NCI-H1436 (cell line): ENCODE results near the gene PLCB2.

Source experiments
- DNase-seq: peaks from one replicate; lab custom pipeline; 2025; lab: John Stamatoyannopoulos, UW

Gene PLCB2

DNA sequence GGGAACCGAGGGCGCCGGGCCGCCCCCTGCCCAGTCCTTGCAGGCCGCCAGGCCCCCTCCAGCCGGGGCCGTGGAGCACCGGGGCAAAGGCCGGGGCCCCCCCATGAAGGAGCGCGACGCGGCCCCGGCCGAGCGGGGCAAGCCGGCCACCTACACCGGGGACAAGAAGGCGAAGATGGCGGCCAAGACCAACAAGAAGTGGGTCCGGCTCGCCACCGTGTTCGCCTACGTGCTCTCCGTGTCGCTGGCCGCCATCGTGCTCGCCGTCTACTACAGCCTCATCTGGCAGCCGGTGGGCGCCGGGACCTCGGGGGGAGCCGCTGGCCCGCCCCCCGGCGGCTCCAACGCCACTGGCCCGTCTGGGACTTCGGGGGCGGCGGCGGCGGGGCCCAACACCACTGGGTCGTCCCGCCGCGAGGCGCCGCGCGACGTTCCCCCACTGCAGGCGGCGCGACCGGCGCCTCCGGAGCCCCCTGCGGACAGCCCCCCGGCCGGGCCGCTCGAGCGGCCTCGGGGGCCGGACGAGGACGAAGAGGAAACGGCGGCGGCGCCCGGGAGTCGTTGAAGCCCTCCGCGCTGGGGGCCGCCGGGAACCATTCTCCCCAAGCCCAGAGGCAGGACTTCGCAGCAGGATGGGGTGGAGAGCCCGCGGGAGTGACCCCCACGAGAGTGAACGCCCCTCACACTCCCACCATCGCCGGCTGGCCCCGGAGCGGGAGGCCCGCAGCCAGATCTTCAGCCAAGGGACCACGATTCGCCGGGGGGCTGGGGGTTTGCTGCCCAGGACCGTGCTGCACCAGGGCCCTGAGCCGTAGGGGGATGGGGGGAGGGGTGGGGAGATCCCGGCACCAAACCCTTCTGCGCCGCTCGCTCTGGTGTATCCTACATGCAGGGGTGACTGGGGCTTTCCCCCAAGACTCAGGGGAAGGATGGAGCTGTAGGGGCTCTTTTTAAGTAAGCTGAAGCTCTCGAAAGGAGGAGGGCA lies 16.5 kb upstream of the PLCB2 start:
- no peak for DNase-seq

DNA sequence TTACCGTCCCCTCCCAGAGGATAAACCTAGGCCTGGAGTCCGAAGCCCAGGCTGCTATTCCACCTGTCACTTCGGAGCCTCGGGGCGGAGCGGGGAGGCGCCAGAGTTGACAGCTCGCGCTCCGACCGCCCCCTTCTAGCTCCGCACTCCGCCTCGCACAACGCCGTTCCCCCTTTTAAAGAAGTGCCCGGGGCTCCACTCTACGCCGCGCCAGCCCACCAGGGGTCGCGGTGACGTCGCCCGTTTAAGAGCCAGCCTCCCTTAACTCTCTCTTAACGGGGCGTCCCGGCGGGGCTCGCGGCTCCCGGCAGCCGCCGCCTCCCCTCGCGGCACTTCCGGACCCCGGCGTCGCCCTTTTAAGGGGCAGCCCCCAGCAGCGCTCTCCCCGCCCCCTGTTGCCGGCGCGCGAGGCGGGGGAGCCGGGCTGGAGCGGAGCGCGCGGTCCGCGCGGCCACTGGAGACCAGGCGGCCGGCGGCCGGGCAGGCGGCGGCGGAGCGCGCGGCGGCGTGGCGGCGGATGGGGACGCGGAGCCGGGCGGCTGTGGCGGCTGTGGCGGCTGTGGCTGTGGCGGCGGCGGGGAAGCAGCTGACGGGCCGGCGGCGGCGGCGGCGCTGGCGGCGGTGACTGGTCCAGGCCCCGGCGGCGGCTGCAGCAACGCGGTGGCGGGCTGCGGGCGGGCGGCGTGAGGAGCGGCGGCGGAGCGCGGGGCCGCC lies 15.7 kb upstream of the PLCB2 start, which contains the start of gene INAFM2:
Gene INAFM2, plus strand, starts transcription at position 454 of the 714 bp plus-strand sequence. CDS start 364 bp downstream, outside the sequence.
- DNase-seq, result peak; percentile 88

DNA sequence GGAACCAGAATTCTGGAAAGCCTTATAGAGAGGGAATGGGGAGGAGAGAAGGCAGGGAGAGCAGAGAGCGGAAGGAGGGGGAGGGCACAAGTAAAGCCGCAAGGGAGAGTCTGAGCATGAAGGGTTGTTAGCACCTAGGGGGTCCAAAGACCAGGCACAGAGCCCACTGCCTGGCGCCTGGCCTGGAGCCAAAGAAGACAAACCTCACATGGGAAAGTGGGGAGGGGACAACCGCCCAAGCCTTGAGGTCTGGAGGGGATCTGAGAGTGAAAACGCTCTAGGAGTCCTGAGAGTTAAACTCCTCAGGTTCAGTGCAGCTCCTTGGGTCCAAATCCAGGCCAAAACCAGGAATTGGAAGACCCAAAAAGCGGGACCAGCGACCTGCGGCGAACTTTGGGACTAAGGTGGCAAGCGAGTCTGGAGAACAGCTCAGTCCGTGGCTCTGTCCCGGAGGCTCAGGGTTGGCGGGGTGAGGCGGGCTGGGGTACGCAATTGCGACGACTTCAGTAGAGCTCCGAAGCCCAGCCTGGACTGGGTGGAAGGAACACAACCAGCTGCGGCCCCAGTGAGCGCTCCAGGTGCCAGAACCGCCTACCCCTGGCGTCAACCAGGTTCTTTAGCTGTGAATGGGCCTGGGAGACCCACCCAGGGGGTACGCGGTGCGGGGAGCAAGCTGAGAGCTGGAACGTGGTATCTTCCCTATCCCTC lies 14.9 kb upstream of the PLCB2 start:
- no peak for DNase-seq

DNA sequence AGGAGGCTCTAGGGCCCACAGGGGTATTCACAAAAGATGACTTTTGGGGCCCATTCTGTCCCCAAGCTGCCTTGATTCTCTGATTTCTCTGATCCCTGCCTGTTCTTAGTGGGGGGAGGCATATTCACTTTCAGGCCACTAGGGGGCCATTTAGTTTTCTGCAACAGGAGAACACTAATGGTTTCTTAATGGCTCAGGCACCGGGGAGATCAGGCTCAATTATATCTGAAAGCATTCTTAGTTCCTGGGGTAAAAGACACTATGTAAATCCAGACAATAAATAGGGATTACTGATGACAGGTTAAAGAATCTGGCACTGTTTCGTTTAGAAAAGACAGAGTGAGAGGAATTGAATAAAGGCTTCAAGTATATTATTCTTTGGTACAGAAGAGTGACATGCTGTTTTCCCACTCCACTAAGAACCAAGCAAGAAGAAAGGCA lies 13.2 kb upstream of the PLCB2 start:
- peak; percentile 83 for DNase-seq

DNA sequence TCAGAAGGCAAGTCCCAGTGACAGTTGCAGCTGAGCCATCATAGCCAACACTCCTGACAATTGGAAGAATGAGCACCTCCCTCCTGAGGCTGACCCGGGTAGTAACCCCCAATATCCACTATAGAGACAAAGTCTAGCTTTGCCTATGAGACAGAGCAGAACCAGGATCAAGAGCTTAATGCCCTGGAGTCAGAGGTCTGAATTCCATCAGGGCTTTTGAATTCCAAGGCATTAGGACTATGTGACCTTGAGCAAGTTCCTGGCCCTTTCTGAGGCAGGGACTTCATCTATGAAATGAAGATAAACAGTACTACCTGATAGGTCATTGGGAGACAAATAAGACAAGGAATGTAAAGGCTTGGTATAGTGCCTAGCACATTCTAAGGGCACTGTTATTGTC lies 12.7 kb upstream of the PLCB2 start:
- DNase-seq, result no peak

DNA sequence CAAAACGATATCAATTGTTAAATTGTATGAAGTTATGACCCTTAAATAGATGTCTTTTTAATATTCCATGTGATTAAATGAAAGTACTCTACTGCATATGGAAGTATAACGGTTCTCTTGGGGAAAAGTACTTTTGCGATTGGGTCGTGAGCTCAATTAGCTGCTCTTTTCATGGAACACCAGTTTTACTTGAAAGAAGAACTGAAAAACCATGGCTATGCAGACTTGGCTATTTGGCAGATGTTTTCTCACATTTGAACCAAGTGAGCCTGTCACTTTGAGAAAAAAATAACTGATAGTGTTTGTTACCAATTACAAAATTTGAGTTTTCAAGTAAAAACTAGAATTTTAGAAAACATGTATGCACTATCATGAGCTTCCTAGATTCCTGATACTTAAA lies 9.8 kb upstream of the PLCB2 start:
- DNase-seq, result no peak

DNA sequence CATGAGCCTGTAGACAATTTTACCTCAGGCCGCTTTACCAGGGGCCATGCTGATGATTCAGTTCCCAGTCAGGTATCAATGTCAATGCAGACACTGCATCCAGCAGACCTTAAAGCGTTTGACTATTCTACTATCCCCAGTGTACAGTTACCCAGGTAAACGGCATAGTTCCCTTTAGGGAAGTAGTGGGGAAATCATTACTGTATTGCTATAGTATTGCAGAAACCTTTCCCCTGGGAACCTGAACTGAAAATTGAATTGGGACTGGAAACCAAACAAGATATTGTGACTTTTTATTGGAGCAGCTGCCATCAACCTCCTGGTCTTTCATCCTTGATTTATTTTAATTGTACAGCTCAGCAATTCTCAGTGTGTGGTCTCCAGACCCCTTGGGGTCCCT lies 9.2 kb upstream of the PLCB2 start:
- DNase-seq, result no peak

DNA sequence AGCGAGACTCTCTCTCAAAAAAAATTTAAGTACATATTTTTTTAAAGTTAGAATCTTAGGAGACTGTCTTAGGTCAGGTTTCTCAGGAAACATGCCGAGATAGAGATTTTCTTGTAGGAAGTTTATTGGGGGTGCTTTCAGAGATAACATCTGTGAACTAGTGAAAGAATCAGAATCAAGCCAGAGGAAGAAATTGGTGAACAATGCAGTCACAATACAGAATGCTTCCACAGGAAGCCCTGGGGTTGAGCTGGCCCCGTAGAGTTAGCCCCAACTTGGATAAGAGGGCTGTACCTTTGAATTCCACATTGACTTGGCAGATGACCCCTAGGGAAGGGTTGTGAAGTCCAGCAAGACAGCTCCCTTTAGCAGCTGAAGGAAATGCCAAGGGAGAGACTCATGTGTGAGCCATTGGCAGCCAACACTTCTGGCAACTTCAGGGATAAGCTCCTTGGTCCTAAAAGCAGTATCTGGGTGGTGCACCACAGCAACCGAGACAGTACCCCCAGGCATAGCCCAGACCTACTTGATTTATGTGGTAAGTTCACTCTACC lies 7.1 kb upstream of the PLCB2 start:
- DNase-seq, result no peak

DNA sequence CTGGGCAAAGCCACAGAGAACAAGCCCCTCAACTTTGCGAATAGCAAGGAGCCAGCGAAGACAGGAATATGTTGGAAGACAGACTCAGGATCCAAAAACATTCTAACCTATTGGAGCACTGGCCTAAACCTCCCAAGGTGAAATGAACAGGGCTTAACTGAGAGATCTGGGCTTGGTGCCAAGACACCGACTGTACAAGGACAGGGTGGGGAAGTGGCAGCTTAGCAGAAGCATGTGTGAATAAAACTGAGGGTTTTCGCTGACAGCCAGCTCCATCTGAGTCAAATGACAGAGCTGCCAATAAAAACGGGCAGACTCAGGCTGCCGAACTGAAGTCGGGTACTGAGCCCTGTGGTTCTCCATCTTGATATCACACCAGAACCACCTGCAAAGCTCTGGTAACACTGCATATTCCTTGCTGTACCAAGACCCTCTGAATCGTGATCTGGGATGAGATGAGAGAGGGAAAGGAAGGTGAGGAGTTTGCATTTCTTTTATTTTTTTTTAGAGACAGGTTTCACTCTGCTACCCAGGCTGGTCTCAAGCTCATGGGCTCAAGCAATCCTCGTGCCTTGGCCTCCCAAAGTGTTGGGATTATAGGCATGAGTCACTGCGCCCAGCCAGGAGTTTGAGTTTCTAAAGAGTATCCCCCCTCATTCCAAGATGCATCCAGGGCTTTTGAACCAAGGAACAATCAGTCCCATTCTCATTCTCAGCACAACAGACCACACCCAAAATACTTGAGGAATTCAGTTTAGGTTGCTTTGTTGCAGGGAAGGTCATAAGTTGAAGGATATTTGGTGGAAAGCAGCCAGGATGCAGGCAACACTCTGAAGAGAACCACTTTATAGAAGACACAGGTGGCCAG lies 6.0 kb upstream of the PLCB2 start:
- peak; percentile 63 for DNase-seq

DNA sequence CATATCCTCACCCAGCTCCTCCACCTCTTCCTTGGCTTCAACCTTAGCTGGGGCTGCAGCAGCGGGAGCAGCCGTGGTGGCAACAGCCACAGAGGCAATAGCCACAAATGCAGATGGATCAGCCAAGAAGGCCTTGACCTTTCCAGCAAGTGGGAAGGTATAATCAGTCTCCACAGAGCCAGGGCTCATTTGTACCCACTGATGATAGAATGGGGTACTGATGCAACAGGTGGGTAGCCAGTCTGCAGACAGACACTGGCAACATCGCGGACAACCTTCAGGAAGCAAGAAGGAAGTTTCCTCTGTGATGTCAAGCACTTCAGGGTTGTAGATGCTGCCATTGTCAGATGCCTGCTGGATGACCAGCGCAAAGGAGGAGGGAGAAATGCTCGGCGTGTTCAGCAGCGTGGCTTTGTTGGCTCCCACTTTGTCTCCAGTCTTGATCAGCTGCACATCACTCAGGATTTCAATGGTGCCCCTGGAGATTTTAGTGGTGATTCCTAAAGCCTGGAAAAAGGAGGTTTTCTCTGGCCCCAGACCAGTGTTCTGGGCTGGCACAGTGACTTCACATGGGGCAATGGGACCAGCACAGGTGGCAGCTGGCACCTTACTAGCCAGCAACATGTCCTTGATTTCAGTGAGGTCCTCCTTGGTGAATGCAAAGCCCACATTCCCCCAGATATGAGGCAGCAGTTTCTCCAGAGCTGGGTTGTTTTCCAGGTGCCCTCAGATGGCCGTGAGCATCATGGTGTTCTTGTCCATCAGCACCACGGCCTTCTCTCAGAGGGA lies 4.8 kb upstream of the PLCB2 start:
- DNase-seq, result no peak

DNA sequence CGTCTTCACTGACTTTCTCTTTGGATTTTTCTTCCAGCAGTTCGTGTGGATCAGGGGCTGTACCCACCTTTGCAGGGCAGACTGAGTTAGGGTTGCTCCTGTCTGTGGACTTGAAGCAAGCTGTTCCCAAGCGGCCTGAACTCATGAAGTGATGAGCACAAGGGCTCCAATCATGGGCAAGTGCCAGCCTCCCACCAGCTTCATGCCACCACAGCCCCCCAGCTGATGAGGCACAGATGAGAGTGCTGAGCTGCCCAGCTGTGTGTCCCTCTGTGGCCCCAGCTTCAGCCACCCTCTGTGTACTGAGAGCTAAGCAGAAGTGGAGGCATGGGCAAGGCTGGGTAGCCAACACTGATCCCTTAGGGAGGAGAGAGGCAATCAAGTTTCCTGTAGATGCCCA lies 3.3 kb upstream of the PLCB2 start:
- DNase-seq, result no peak

DNA sequence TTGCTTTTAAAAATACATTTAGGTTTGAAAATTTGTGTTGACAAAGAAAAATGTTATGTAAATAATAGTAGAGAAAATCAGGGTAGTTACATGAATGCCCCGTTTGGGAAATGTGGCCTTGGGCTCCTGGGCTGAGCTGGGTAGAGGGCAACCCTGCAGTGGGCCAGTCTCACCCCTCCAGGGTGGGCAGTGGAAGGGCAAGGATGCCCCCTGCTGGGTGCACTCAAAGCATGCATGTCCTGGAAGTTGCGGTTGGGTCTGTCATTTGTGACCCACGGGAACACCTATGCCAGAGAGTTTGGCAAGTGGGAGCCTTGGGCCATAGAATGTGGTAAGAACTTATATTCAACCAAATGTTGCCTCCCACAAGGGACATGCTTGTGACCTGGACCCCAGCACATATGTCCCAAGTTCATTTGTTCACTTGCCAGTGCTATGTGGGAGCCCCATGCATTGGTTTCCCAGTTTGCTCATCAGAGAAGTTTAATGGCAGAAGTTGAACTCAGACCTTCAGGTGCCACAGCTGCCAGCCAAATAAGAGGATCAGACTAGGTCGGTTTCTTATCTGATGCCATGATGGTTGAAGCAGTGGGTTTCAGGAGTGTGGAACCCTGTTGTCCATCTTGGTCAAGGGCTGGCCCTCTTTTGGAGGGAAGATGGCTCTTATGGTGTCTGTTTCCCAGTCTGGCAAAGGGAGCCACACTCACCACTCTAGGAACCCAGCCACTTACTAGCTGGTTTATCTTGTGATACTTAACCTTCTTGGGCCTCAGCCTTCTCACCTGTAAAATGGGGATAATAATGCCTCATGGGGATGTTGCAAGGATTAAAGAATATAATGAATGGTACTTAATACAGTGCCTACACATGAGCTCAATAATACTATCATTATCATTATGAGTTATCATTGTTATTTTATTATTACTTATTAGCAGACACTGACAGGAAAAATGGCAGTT lies 2.5 kb upstream of the PLCB2 start:
- peak; percentile 49 for DNase-seq

DNA sequence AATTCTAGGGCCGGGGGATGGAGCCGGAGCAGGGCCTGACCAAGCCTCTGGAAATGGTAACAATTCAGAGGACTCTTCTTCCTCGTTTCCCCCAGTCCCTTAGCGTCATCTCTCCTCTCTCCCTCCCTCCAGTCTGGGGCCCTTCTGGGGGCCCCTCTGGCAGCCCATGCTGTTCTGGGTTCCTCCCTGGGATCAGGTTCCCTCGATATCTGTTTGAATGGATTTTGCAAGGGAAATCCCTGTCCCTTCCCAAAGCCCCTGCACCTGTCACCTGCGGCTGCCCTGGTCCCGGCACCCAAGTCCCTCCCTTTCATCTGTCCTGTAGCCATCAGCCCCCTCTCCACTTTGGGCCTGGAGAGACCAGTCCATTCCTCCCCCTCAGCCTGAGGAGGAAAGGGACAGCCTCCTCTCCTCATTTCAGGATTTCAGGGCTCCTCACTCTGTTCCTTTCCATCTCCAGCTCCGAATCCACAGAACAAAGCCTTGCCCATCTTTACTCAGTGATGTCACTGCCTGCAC lies 1.7 kb upstream of the PLCB2 start:
- DNase-seq, result no peak

DNA sequence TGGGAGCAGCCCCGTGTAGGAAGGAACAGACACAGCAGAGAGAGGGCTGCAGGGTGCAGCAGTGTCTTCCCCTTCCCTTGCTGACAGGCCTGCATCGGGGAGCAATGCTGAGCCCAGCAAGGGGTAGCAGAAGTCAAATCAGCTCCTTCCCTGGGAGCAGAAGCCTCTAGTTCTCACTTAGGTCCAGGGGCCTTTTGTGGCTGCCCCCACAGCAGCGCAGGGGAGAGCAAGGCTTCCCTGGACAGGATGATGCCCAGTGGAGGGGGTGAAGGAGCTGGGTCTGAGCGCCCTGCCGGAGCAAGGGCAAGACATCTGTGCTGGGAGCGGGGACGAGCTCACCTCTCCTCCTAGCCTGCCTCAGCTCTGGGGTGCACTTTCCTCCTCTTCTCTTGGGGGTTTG lies 827 bp downstream of the PLCB2 start:
- no peak for DNase-seq

DNA sequence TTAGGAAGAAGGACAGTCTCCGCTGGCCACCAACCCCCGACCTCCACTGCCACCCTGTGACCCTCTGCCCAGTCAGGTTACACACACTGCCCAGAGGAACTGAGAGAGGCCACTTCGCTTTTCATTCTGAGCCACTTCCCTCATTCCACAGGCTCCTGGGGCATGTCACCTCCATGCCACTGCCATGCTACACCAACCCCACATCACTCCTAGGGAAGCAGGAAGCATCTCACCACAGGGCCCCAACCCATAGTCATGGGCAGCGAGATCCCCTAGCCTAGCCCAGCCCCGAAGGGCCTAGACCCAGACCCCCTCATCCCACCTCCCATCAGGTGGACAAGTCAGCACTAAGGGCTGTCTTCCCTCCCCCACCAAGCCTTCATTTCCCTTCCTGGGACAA lies 1.4 kb downstream of the PLCB2 start:
- DNase-seq, result no peak

DNA sequence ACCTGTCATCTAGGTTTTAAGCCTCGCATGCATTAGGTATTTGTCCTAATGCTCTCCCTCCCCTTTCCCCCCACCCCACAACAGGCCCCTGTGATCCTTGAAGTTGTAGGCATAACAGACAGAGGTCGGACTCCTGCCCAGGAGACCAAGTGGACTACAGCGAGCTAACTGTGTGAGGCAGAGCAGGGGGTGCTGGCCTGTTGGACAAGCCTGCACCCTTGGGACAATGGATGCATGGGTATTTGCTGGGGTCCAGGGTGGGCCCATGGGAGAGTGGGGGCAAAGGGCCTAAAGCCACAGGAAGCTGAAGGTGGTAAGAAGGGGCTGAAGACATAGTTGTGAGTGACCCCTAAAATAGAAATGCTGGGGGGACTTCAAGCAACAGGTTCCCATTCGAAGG lies 2.5 kb downstream of the PLCB2 start:
- no peak for DNase-seq

DNA sequence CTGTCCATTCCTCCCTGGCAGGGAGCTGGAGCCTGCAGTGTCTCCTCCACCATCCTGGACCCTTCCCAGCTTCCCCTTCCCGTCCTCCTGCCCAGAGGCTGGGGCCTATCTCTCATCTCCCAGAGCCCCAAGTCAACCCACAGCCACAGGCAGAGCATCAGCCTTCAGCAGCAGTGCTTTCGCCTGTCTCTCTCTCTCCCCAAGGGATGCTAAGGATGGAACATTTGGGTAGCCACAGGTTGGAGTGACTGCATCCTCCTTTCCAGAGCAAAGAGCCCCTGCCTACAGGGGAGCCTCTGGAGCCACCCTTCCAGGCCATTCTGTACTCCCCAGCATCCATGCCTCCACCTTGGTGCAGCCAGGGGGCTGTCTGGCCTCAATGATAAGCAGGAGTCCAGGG lies 4.2 kb downstream of the PLCB2 start:
- DNase-seq, result no peak

DNA sequence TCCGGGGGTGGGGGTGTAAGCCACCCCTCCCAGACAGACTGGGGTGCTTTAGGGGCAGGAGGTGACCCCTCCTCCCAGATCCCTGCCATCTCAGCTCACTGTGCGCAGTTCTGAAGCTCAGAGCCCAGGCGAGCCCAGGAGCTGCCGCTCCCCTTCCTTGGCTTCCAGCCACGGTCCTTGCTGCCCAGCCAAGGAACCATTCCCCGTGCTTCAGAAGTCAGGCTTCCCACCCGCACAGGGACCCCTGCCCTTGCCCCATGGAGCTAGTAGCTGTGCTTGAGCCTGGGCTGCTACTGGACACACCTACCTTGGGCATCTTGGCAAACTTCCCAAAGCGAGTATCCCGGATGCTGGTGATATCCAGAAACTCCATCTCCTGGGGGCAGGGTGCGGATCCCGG lies 4.8 kb downstream of the PLCB2 start:
- DNase-seq, result no peak
